UCSD-AML1 (cell line): ENCODE measurements around the gene TTLL5.
A peak's percentile ranks its signal among the peaks of the same experiment; 100 is the strongest.

Experiments
- DNase-seq: peaks from one replicate; lab custom pipeline; 2025; ENCODE audit not compliant: unreplicated experiment; lab: John Stamatoyannopoulos, UW

TTLL5 gene

GRCh38 chr14:75700295-75700694, 39.2 kb downstream of the TTLL5 start:
- no peak for DNase-seq

- no peak for DNase-seq
Measured at GRCh38 chr14:75702122-75702521, 41.1 kb downstream of the TTLL5 start.

DNA sequence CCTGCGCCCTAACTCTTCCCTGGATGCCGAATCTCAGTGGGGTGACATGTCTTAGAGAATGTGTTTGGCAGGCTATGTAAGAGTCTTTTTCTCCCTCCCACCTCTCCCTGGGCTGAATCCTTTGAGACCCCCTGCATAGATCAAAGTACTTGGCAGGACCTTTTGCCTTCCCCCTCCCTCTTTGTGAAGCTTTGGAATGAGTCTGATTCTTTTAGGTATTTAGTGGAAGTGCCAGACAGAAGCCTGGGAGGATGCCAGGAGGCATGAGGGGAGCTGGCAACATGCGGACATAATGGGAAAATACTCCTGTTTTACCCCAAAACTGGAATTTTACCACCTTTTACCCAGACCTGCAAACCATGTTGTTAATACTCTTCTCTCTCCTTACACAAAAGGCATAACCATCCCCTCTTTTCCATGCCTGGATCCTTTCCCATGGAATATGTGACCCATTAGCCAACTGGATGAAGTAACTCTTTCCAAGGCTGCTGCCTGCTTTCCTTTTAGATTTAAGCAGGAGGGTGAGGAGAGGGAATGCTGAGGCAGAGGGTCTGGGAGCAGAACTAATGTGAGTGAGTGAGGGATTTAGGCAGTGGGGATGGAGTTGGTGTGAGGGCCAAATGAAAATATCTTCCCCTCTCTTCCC, 41.7 kb downstream of the TTLL5 start:
- no peak for DNase-seq

- no peak for DNase-seq
Measured at GRCh38 chr14:75703467-75703866, 42.4 kb downstream of the TTLL5 start.

DNA sequence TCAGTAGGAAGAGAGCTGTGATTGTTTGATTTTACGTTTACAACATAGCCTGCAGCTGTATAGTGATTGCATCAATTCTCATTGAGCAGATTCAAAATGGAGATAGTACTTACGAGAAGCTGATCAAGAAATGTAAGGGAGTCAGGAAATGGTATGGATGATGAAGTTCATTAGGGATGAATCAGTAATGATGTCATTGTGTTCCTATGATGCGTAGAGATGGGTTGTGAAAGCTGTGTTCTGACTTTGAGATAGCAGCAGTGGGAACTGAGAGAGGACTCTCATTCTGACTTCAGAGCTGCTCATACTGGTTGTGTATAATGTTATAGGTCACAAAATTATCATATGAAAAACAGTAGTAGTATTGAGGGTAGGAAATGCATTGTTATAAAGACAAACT, 44.0 kb downstream of the TTLL5 start:
- no peak for DNase-seq

DNA sequence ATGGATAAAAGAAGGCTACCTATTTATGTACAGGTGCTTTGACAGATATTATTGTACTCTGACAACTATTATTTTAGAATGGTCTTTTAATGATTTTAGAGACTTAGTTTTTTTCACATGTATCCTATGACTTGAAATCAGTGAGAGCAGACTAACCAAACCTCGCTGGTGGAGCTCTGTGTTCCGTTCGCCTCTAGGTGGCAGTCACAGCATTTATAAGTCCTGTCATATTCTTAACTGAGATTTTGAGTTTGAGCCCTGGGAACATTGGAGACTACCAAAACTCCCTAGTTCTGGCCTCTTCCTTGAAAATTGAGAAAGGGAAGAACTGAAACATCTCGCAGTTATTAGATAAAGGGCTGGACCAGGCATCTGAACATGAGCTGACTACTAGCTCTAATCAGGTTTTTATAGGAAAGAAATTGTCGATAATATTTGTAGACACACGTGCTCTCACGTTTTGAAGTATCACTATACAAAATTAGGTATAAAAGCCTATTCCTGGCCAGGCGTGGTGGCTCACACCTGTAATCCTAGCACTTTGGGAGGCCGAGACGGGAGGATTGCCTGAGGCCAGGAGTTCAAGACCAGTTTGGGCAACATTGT, 48.3 kb downstream of the TTLL5 start:
- peak; percentile 39 for DNase-seq

- no peak for DNase-seq
Measured at GRCh38 chr14:75711105-75711795, 50.2 kb downstream of the TTLL5 start.

DNA sequence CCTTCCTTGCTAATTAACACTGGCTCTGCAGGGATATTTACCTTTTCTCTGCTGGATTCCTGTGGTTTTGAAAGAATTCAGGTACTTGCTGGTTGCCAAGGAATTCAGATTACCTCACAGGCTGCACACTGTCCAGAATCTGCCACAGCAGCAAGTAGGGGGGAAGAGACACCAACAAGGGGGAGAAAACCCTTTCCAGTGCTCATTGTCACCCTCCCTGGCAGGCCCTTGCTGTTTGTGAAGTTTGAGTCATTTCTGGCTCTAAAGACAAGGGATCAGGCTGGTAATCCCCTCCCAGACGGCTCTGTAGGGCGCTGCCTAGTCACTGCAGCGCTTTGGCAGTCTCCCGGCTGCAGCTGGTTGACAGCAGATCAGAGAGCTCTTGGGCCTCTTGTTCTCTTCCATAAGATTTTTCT, 50.8 kb downstream of the TTLL5 start:
- no peak for DNase-seq

DNA sequence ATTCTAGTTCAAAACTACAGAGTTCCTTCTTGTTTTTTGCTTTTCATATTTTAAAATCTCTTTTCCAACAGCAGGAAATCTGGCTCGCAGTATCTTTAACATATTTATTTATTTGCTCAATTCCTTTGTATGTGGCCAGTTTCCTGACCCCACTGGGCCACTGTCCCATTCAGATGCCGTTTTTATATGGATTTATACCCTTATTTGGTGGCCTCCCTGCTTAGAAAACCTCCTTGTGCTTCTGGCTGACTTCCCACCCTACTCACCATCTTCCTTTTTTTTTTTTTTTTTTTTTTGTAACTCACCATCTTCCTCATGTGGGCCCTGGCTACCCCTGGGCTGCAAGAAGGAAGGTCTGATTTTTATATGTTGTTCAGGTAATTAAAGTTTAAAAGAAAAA, 53.9 kb downstream of the TTLL5 start:
- DNase-seq: no peak

- no peak for DNase-seq
Measured at GRCh38 chr14:75715926-75716780, 55.1 kb downstream of the TTLL5 start.

- no peak for DNase-seq
Measured at GRCh38 chr14:75717729-75718128, 56.7 kb downstream of the TTLL5 start.

- no peak for DNase-seq
Measured at GRCh38 chr14:75718199-75718598, 57.2 kb downstream of the TTLL5 start.

- no peak for DNase-seq
Measured at GRCh38 chr14:75720116-75720515, 59.1 kb downstream of the TTLL5 start.

GRCh38 chr14:75720842-75721498, 59.9 kb downstream of the TTLL5 start:
- no peak for DNase-seq

DNA sequence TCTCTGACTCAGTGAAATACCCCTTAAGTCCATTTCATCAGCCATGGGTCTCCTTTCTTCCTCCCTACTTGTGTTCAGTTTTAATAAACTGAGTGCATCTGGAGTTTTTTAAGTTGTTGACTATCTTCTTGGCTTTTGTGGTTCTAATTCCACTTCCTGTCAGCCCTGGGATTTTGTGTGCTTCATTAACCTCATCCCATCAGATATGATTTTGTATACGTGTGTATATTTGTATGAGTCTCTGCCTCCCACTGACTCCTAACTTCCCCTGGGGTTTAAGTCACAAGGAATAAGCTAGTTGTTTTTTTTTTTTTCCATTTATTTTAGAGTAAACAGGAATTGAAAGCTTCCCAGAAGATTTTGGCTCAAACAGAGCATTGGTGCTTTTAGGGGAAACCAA, 62.7 kb downstream of the TTLL5 start:
- DNase-seq: no peak

- DNase-seq: no peak
Measured at GRCh38 chr14:75724414-75725204, 63.6 kb downstream of the TTLL5 start.

- DNase-seq: no peak
Measured at GRCh38 chr14:75725481-75725880, 64.4 kb downstream of the TTLL5 start.

- DNase-seq: no peak
Measured at GRCh38 chr14:75726321-75726720, 65.3 kb downstream of the TTLL5 start.

DNA sequence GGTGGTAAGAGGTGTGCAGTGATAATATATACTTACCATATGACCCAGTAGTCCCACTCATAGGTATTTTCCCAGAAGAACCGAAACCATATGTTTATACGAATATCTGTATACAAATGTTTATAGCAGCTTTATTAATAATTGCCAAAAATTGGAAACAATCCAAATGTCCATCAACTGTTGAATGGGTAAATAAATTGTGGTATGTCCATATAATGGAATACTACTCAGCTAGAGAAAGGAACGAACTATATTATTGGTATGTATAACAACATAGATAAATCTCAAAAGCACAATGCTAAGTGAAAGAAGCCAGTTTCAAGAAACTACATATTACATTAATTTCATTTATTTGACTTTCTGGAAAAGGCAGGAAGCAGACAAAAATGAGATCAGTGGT, 66.1 kb downstream of the TTLL5 start:
- no peak for DNase-seq

- DNase-seq: no peak
Measured at GRCh38 chr14:75732888-75733287, 71.8 kb downstream of the TTLL5 start.
